ENCODE measurements around the gene ESYT2.

ESYT2 gene

DNA sequence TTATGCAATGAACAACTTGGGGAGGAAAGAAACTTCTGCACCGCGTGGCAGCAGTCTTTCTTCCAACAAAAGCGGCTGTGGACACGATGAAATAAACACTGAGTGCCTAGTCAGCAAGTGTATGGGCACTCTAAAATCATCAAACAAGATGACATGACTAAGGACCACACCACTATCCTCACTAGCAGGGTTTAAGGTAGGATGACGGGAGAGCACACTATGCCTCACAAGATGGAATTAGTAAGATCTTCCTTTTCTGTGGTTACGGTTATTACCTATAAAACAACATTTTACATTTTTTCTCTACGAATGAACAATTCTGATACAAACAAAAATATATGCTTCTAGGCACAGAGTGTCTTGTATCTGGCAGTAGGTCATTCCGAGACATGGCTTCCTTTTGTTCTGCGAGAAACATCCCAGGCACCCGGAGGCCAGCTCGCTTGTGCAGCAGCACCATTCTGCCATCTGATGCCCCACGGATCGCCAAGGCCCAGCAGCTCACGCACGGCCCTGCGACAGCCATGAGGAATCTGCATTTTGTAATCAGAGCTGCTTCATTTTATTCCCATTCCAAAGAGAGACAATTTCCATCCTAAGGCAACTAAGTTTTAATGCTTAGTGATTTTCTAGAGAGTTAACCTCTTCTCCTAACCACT lies 70.6 kb downstream of the ESYT2 start:
- Histone ChIP-seq H3K4me2 (ENCODE audit: low read length) (no peak overlapping the region), H3K4me1 (ENCODE audit: control insufficient read depth, insufficient read depth, low read length) (no peaks in the 10 kb centered on the region), H3K4me3 (ENCODE audit: low read length) (no peak overlapping the region), H3K9ac (ENCODE audit: low read depth, low read length) (no peak overlapping the region), H3K27me3 (ENCODE audit: control insufficient read depth, insufficient read depth, low read length) (no peaks in the 10 kb centered on the region), H3K9me3 (replicated peaks; ENCODE audit: low read length) (no peaks in the 10 kb centered on the region), H3K36me3 (ENCODE audit: insufficient read depth, low read length) (peaks cover 51% of the 10 kb centered on the region)

DNA sequence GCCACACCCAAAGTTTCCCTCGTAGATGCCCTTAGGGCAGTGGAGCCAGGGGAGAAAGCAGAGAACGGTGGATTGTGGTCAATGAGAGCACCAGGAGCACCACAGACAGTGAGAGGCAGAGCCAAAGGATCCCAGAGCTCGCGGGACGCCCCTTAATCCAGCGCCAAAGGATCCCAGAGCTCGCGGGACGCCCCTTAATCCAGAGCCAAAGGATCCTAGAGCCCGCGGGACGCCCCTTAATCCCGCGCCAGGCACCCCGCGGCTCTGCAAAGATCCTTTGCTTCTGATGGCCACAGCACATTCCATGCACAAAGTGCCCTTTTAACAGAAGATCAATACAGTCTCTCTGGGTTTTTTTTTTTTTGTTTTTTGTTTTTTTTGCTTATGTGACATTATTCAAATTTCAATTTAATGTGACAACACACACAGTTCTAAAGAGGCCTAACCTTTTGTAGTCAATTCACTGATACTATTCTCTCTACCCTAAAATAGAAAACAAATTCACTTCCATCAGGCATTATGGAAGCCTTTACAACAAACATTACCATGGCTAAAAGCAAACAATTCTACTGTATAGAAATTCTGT lies 71.8 kb downstream of the ESYT2 start:
- Histone ChIP-seq H3K36me3 (ENCODE audit: insufficient read depth, low read length) (peaks cover 53% of the 10 kb centered on the region), H3K9ac (ENCODE audit: low read depth, low read length) (no peak overlapping the region), H3K4me3 (ENCODE audit: low read length) (no peak overlapping the region), H3K4me1 (ENCODE audit: control insufficient read depth, insufficient read depth, low read length) (no peaks in the 10 kb centered on the region), H3K4me2 (ENCODE audit: low read length) (no peak overlapping the region), H3K9me3 (replicated peaks; ENCODE audit: low read length) (no peaks in the 10 kb centered on the region), H3K27me3 (ENCODE audit: control insufficient read depth, insufficient read depth, low read length) (no peaks in the 10 kb centered on the region)

DNA sequence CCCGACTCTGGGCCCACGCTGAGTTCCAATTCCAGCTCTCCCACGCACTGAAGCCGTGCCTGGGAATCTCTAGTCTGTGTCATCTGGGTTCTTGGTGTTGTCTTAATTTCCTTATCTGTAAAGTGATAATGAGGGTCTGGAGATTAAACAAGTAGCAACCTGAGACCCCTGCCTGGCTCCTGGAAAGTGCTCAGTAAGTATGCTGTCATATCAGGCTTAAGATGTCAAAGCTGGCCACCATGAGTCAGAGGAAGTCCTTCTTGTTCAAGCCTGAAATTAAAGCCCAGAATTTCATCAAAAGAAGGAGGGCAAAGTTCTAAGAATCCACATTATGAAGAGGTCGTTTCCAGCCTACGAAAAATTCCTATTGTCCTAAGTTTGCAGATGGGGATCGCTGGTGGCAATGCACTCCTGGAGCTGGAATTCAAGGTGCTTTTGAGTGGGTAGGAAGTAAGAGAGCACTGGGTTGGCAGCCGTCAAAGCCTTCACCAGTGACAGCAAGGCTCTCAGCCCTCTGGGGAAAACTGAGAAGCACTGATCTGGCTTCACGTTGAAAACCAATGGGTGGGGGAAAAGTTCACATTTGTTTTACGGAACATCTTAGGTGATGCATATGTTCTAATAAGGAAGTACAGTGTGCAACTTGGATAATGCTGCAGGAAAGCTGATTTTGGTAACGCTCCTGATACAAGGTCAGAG lies 74.4 kb downstream of the ESYT2 start:
- H3K9ac ChIP-seq (ENCODE audit: low read depth, low read length): no peak overlapping the region
- H3K36me3 ChIP-seq (ENCODE audit: insufficient read depth, low read length): peaks cover 40% of the 10 kb centered on the region
- no peaks in the 10 kb centered on the region for H3K9me3 ChIP-seq (replicated peaks; ENCODE audit: low read length)
- no peaks in the 10 kb centered on the region for H3K27me3 ChIP-seq (ENCODE audit: control insufficient read depth, insufficient read depth, low read length)
- H3K4me3 ChIP-seq (ENCODE audit: low read length): no peak overlapping the region
- no peak overlapping the region for H3K4me2 ChIP-seq (ENCODE audit: low read length)
- no peaks in the 10 kb centered on the region for H3K4me1 ChIP-seq (ENCODE audit: control insufficient read depth, insufficient read depth, low read length)

DNA sequence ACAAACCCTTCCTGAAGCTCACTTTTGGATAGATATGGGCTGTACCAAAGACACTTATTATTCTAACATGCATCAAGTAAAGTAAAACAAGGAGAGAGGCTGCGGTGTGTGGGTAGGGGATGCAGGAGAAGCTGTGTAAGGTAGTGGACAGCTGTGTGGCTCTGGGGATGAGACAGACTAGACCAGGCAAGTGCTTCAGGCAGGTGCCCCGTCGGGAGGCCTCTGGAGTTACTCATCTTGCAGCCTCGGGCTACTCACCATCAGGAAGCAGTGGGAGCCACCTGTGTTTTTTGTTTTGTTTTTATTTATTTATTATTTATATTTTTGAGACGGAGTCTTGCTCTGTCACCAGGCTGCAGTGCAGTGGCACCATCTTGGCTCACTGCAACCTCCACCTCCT lies 75.4 kb downstream of the ESYT2 start:
- Histone ChIP-seq H3K27me3 (ENCODE audit: control insufficient read depth, insufficient read depth, low read length) (no peaks in the 10 kb centered on the region), H3K4me1 (ENCODE audit: control insufficient read depth, insufficient read depth, low read length) (no peaks in the 10 kb centered on the region), H3K36me3 (ENCODE audit: insufficient read depth, low read length) (peaks cover 31% of the 10 kb centered on the region), H3K9ac (ENCODE audit: low read depth, low read length) (no peak overlapping the region), H3K4me3 (ENCODE audit: low read length) (no peak overlapping the region), H3K4me2 (ENCODE audit: low read length) (no peak overlapping the region), H3K9me3 (replicated peaks; ENCODE audit: low read length) (no peaks in the 10 kb centered on the region)

DNA sequence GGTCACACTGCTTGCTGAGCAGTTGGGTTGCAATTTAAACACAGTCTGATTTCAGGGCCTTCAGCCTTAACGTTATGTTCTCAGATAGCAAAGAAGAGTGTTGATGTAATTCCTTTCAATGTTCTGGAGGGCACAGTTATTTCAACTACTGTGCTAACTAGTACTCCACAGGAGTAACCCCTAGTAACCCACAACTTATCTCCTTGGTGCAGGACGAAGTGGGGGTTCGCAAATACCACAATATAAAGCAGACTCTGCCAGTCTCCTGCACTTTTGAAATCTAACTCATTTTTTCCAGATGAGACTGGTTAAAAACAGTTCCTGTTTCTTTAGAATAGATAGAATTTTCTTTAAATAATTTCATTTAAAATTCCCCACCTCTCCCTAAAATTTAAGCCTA lies 77.6 kb downstream of the ESYT2 start:
- H3K36me3 ChIP-seq (ENCODE audit: insufficient read depth, low read length): peaks cover 35% of the 10 kb centered on the region
- no peaks in the 10 kb centered on the region for H3K4me1 ChIP-seq (ENCODE audit: control insufficient read depth, insufficient read depth, low read length)
- no peak overlapping the region for H3K4me2 ChIP-seq (ENCODE audit: low read length)
- H3K9ac ChIP-seq (ENCODE audit: low read depth, low read length): no peak overlapping the region
- no peaks in the 10 kb centered on the region for H3K9me3 ChIP-seq (replicated peaks; ENCODE audit: low read length)
- H3K27me3 ChIP-seq (ENCODE audit: control insufficient read depth, insufficient read depth, low read length): no peaks in the 10 kb centered on the region
- no peak overlapping the region for H3K4me3 ChIP-seq (ENCODE audit: low read length)

DNA sequence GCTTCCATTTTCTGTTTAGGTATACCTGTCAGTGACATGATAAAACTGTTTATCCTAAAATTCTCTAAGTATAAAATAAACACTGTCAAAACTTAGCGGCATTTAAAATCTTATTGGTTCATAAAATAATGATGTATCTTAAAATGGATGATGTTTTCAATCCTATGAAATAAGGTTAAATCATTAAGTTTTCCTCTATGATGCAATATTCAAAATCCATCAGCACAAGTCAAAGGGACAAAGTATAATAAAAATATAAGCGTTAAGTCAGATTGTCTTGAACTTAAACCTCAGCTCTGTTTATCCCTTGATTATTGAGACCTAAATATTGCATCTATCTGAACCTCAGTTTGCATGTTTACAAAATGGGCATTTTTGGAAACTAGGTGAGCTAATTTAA lies 78.1 kb downstream of the ESYT2 start:
- no peaks in the 10 kb centered on the region for H3K27me3 ChIP-seq (ENCODE audit: control insufficient read depth, insufficient read depth, low read length)
- H3K4me1 ChIP-seq (ENCODE audit: control insufficient read depth, insufficient read depth, low read length): no peaks in the 10 kb centered on the region
- H3K9me3 ChIP-seq (replicated peaks; ENCODE audit: low read length): no peaks in the 10 kb centered on the region
- H3K9ac ChIP-seq (ENCODE audit: low read depth, low read length): no peak overlapping the region
- H3K4me3 ChIP-seq (ENCODE audit: low read length): no peak overlapping the region
- no peak overlapping the region for H3K4me2 ChIP-seq (ENCODE audit: low read length)
- H3K36me3 ChIP-seq (ENCODE audit: insufficient read depth, low read length): peaks cover 39% of the 10 kb centered on the region

DNA sequence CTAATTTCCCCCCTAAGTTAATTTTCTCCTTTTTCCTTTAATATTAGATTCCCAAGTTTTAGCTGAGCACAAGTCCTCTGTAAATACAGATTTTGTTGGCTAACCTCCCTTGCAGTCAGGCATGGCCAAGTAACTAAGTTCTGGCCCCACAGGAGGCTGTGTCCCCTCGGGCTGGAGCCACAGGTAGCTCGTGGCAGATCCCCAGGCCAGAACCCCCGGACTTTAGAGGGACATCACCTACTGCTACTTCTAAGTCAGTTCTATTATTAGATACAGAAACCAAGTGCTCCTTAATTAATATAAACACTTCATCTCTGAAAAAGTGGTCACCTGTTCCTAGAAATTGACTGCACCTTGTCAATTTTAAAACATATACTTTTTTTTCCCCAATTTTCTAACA lies 78.6 kb downstream of the ESYT2 start:
- Histone ChIP-seq H3K9ac (ENCODE audit: low read depth, low read length) (no peak overlapping the region), H3K27me3 (ENCODE audit: control insufficient read depth, insufficient read depth, low read length) (no peaks in the 10 kb centered on the region), H3K4me3 (ENCODE audit: low read length) (no peak overlapping the region), H3K36me3 (ENCODE audit: insufficient read depth, low read length) (peaks cover 43% of the 10 kb centered on the region), H3K9me3 (replicated peaks; ENCODE audit: low read length) (no peaks in the 10 kb centered on the region), H3K4me1 (ENCODE audit: control insufficient read depth, insufficient read depth, low read length) (no peaks in the 10 kb centered on the region), H3K4me2 (ENCODE audit: low read length) (no peak overlapping the region)

DNA sequence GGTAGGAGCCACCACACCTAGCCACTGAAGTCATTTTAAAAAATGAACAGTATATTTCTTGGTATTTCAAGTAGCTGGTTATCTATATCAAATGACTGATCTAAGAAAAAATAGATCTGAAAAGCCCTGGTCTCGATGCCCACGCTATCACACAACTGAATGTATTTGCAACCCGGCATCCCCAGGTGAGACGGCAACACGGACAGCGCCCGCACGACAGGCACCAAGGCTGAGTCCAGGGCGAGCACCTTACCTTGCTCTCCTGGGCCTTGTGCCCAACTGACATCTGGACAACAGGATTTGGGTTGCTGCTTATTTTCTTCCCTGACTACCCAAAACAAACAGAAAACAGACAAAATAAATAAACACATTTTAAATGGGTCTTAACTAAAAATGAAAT lies 79.9 kb downstream of the ESYT2 start:
- H3K9ac ChIP-seq (ENCODE audit: low read depth, low read length): no peak overlapping the region
- peaks cover 52% of the 10 kb centered on the region for H3K36me3 ChIP-seq (ENCODE audit: insufficient read depth, low read length)
- no peaks in the 10 kb centered on the region for H3K9me3 ChIP-seq (replicated peaks; ENCODE audit: low read length)
- no peak overlapping the region for H3K4me3 ChIP-seq (ENCODE audit: low read length)
- H3K4me1 ChIP-seq (ENCODE audit: control insufficient read depth, insufficient read depth, low read length): no peaks in the 10 kb centered on the region
- H3K4me2 ChIP-seq (ENCODE audit: low read length): no peak overlapping the region
- no peaks in the 10 kb centered on the region for H3K27me3 ChIP-seq (ENCODE audit: control insufficient read depth, insufficient read depth, low read length)

DNA sequence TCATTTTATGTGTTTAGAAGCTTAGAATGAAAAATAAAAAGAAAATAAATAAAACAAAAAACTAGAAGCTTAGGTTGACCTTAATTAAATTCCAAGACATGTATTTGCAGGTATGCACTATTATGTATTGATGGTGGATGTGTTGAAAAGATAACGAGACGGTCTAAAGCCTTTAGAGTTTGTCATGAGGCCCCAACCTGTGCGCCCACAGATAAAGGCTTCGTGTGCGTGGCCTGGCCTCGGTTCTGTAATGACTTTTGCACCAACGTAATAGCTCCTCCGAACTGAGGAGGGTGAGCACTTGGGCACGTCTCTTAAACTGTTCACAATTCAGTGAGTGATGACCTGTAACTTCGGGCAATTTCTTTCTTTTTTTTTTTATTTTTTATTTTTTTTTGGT lies 81.0 kb downstream of the ESYT2 start:
- no peak overlapping the region for H3K4me2 ChIP-seq (ENCODE audit: low read length)
- H3K9ac ChIP-seq (ENCODE audit: low read depth, low read length): no peak overlapping the region
- no peaks in the 10 kb centered on the region for H3K4me1 ChIP-seq (ENCODE audit: control insufficient read depth, insufficient read depth, low read length)
- no peak overlapping the region for H3K4me3 ChIP-seq (ENCODE audit: low read length)
- no peaks in the 10 kb centered on the region for H3K27me3 ChIP-seq (ENCODE audit: control insufficient read depth, insufficient read depth, low read length)
- peaks cover 48% of the 10 kb centered on the region for H3K36me3 ChIP-seq (ENCODE audit: insufficient read depth, low read length)
- no peaks in the 10 kb centered on the region for H3K9me3 ChIP-seq (replicated peaks; ENCODE audit: low read length)

DNA sequence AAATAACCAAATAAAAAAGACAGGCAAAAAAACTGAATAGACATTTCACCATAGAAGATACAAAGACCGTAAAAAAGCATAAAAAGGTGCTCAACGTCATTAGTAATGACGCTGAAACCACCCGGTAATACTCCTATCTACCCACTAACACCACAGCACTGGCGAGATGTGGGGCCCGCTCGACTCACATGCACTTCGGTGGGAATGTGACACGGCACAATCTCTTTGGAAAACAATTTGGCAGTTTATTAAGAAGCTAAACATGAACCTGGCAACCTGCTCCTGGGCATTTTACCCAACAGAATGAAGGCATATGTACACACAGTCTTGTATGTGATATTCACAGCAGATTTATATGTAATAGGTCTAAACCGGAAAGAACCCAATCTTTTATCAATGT lies 81.9 kb downstream of the ESYT2 start:
- Histone ChIP-seq H3K27me3 (ENCODE audit: control insufficient read depth, insufficient read depth, low read length) (no peaks in the 10 kb centered on the region), H3K4me2 (ENCODE audit: low read length) (no peak overlapping the region), H3K9me3 (replicated peaks; ENCODE audit: low read length) (no peaks in the 10 kb centered on the region), H3K9ac (ENCODE audit: low read depth, low read length) (no peak overlapping the region), H3K4me3 (ENCODE audit: low read length) (no peak overlapping the region), H3K36me3 (ENCODE audit: insufficient read depth, low read length) (peaks cover 46% of the 10 kb centered on the region), H3K4me1 (ENCODE audit: control insufficient read depth, insufficient read depth, low read length) (no peaks in the 10 kb centered on the region)

DNA sequence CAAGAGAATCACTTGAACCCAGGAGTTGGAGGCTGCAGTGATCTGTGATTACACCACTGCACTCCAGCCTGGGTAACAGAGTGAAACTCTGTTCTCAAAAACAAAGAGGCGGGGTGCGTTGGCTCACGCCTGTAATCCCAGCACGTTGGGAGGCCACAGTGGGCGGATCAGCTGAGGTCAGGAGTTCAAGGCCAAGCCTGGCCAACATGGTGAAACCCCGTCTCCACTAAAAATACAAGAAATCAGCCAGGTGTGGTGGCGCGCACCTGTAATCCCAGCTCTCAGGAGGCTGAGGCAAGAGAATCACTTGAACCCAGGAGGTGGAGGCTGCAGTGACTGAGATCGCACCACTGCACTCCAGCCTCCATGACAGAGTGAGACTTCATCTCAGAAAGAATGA lies 82.4 kb downstream of the ESYT2 start:
- Histone ChIP-seq H3K4me3 (ENCODE audit: low read length) (no peak overlapping the region), H3K36me3 (ENCODE audit: insufficient read depth, low read length) (peaks cover 47% of the 10 kb centered on the region), H3K4me2 (ENCODE audit: low read length) (no peak overlapping the region), H3K27me3 (ENCODE audit: control insufficient read depth, insufficient read depth, low read length) (no peaks in the 10 kb centered on the region), H3K9ac (ENCODE audit: low read depth, low read length) (no peak overlapping the region), H3K4me1 (ENCODE audit: control insufficient read depth, insufficient read depth, low read length) (no peaks in the 10 kb centered on the region), H3K9me3 (replicated peaks; ENCODE audit: low read length) (no peaks in the 10 kb centered on the region)
